DMS114 treated with DMSO at 0.1 percent for 48 hours (cell line): ENCODE results near the gene SIRT3.

Experiments used
- DNase-seq: peaks from one replicate; lab custom pipeline; 2025; ENCODE audit not compliant: unreplicated experiment; lab: John Stamatoyannopoulos, UW

SIRT3 gene

GRCh38 chr11:235997-236773, at the start of gene SIRT3:
Gene SIRT3 (minus strand): TSS chr11:236342. CDS start chr11:236328, 14 bp downstream.
- DNase-seq: peak; percentile 43

GRCh38 chr11:285894-286220, 49.7 kb upstream of the SIRT3 start:
- DNase-seq: no peak

GRCh38 chr11:285021-285893, 49.1 kb upstream of the SIRT3 start:
- DNase-seq: no peak

GRCh38 chr11:284105-285020, 48.2 kb upstream of the SIRT3 start:
- no peak for DNase-seq

GRCh38 chr11:283405-284104, 47.4 kb upstream of the SIRT3 start:
- DNase-seq: no peak

GRCh38 chr11:282630-283360, 46.7 kb upstream of the SIRT3 start:
- no peak for DNase-seq

- no peak for DNase-seq
These were observed 46.0 kb upstream of the SIRT3 start for GRCh38 chr11:282171-282570.

GRCh38 chr11:281486-282161, 45.5 kb upstream of the SIRT3 start:
- no peak for DNase-seq

GRCh38 chr11:280706-281485, 44.8 kb upstream of the SIRT3 start:
- no peak for DNase-seq

- DNase-seq: no peak
These were observed 44.0 kb upstream of the SIRT3 start for GRCh38 chr11:279966-280705.

- DNase-seq: no peak
These were observed 43.2 kb upstream of the SIRT3 start for GRCh38 chr11:279040-279965.

- no peak for DNase-seq
These were observed 42.1 kb upstream of the SIRT3 start, which contains the start of gene NLRP6 for GRCh38 chr11:278001-278951. Gene NLRP6 (plus strand): TSS chr11:278407. CDS start chr11:278570, 163 bp downstream.

GRCh38 chr11:276219-276618, 40.1 kb upstream of the SIRT3 start:
- no peak for DNase-seq

GRCh38 chr11:272931-273198, 36.7 kb upstream of the SIRT3 start:
- DNase-seq: no peak

GRCh38 chr11:272195-272930, 36.2 kb upstream of the SIRT3 start:
- DNase-seq: no peak
